ENCODE data around the gene NBPF1. TPM values are rescaled to one million over a fixed set of nuclear protein-coding genes. Genes with fewer than 3 reads are reported as not detected.

Gene NBPF1
- total RNA-seq (ENCODE audit: low replicate concordance), result 21.3 and 36.2 TPM in 2 replicates

GRCh38 chr1:16613185-16614147 lies at the start of gene NBPF1:
Gene NBPF1, minus strand, starts transcription at chr1:16613564.

GRCh38 chr1:16514107-16515055 lies 99.0 kb downstream of the NBPF1 start, which contains the start of gene RNU1-1:
Gene RNU1-1, minus strand, starts transcription at chr1:16514285.

Other genes starting within 250 kb of the NBPF1 start
- gene SZRD1, start 246.3 kb downstream of the NBPF1 start, total RNA-seq (ENCODE audit: low replicate concordance), result 10.9 and 27.5 TPM in 2 replicates
- gene SPATA21, start 176.1 kb downstream of the NBPF1 start, total RNA-seq (ENCODE audit: low replicate concordance), result not detected in 2 replicates
- 105 and 155 TPM in 2 replicates for gene NECAP2, start 172.8 kb downstream of the NBPF1 start, total RNA-seq (ENCODE audit: low replicate concordance)
- 2,564 and 3,022 TPM in 2 replicates for gene RNU1-1, start 99.3 kb downstream of the NBPF1 start, total RNA-seq (ENCODE audit: low replicate concordance)
- gene RNU1-3, start 53.4 kb upstream of the NBPF1 start, total RNA-seq (ENCODE audit: low replicate concordance), result 2,564 and 3,022 TPM in 2 replicates
- 2,564 and 3,022 TPM in 2 replicates for gene RNU1-4, start 127.0 kb upstream of the NBPF1 start, total RNA-seq (ENCODE audit: low replicate concordance)